Cardiac muscle cell (in vitro differentiated cells and primary cell): Measurements from ENCODE around the gene CPM. TPM values are rescaled to one million over a fixed set of nuclear protein-coding genes. Genes with fewer than 3 reads are reported as not detected.
"Not testable (repeated sequence)": the region's sequence is repeated elsewhere in the genome, so short reads cannot be mapped to it uniquely, and the experiment has no call there.

Experiments used
- DNase-seq, 2 donors: peaks; one replicate each; pipeline versions ENCODE4 v3.0.0 to v3.0.0-alpha.2; 2010 to 2017; ENCODE audit warnings: low read depth in 1 of 2, low spot score in 1 of 2
- H3K27ac ChIP-seq: fragments of 200-600 bp; sonication (generic); 2 replicates; pipeline ENCODE4 v1.5.1; 2016
- H3K27me3 ChIP-seq: fragments of 200-600 bp; sonication (generic); 2 replicates; pipeline ENCODE4 v1.6.0; 2016; ENCODE audit warnings: control low read depth
- H3K36me3 ChIP-seq: fragments of 200-600 bp; sonication (generic); 2 replicates; pipeline ENCODE4 v1.5.1; 2016; ENCODE audit warnings: control low read depth
- H3K4me1 ChIP-seq: fragments of 200-600 bp; sonication (generic); 2 replicates; pipeline ENCODE4 v1.8.1; 2017; ENCODE audit warnings: low read depth, mild to moderate bottlenecking, mixed run types
- H3K4me3 ChIP-seq: fragments of 200-600 bp; sonication (generic); 2 replicates; pipeline ENCODE4 v1.5.1; 2016; ENCODE audit warnings: mild to moderate bottlenecking
- H3K9me3 ChIP-seq: fragments of 200-600 bp; sonication (generic); 2 replicates; pipeline ENCODE4 v1.5.1; 2017; ENCODE audit warnings: low read depth, mild to moderate bottlenecking, control low read depth
- polyA plus RNA-seq: library from polyadenylated mRNA; unstranded; fragments of >200 nt; fragmentation: Nextera tagmentation; extraction: Ambion mirVana; gene quantifications from 2 replicates; pipeline ENCODE4 v1.2.1, GENCODE V29; 2016
- total RNA-seq: library from RNA; depleted of rRNA; stranded (reverse); fragments of >200 nt; gene quantifications from 2 replicates; pipeline ENCODE4 v1.2.3, GENCODE V29; 2016
- TF ChIP-seq, protein P1 (sequence below): IDR thresholded peaks from 2 replicates; pipeline ENCODE4 v1.5.1; 2012; ENCODE audit warnings: low read depth, mild to moderate bottlenecking, low read length

Gene CPM
- total and polyA plus RNA-seq, 2 experiments from 2014 or later: 1.5 to 2.0 TPM

DNA sequence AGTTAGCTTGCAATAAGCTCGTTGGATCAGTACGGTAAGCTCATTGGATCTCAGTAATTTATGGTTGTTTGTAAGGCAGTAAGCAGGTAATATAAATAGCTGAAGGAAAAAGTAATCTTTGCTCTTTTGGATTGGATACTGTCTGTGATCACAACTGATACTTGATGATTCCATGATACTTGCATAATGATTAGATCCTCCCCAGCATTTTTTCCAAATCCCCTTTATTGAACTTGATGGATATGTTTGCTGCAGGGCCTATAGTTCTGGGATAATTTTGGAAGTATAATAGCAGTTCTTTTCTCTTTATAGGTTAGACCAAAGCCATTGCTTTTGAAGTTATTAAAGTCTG, 119.8 kb downstream of the CPM start:
- Histone ChIP-seq H3K4me3 (no peak overlapping the region), H3K27me3 (no peaks in the 10 kb centered on the region), H3K4me1 (peaks cover 6% of the 10 kb centered on the region), H3K36me3 (peaks cover 53% of the 10 kb centered on the region), H3K9me3 (no peaks in the 10 kb centered on the region), H3K27ac (peak overlapping the region; percentile 7)
- DNase-seq: no peak
- TF ChIP-seq, protein P1, sequence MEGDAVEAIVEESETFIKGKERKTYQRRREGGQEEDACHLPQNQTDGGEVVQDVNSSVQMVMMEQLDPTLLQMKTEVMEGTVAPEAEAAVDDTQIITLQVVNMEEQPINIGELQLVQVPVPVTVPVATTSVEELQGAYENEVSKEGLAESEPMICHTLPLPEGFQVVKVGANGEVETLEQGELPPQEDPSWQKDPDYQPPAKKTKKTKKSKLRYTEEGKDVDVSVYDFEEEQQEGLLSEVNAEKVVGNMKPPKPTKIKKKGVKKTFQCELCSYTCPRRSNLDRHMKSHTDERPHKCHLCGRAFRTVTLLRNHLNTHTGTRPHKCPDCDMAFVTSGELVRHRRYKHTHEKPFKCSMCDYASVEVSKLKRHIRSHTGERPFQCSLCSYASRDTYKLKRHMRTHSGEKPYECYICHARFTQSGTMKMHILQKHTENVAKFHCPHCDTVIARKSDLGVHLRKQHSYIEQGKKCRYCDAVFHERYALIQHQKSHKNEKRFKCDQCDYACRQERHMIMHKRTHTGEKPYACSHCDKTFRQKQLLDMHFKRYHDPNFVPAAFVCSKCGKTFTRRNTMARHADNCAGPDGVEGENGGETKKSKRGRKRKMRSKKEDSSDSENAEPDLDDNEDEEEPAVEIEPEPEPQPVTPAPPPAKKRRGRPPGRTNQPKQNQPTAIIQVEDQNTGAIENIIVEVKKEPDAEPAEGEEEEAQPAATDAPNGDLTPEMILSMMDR: no peak

DNA sequence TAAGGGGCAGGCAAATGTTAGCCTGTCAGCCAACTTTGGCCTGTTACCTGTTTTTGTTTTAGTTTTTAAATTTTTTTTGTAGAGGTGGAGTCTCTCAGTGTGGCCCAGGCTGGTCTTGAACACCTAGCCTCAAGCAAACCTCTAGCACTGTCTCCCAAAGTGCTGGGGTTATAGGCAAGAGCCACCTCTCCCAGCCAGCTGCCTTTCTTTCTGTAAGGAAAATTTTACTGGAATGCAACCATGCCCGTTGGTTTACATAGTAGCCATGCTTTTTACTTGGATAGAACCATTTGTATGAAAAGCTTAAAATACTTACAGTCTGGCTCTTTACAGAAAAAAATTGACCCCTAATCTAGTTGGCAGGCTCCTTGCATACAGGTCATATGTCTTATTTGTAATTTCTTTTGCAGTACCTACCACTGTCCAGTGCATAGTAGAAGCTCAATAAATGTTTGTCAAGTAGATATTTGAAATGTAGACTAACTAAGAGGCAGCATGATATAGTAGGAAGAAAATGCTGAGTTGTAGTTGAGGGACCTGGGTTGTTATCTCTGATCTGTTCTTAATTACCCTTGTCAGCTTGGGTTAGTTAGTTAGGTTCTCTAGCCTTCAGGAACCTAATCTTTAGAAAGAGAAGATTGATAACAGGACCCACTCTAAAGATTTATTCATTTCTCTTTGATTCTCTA, 120.3 kb downstream of the CPM start:
- H3K27me3 ChIP-seq: no peaks in the 10 kb centered on the region
- peaks cover 48% of the 10 kb centered on the region for H3K36me3 ChIP-seq
- H3K4me3 ChIP-seq: no peak overlapping the region
- H3K27ac ChIP-seq: peak overlapping the region; percentile 7
- TF ChIP-seq, protein P1: no peak
- DNase-seq: no peak
- H3K4me1 ChIP-seq: peaks cover 6% of the 10 kb centered on the region
- H3K9me3 ChIP-seq: no peaks in the 10 kb centered on the region

DNA sequence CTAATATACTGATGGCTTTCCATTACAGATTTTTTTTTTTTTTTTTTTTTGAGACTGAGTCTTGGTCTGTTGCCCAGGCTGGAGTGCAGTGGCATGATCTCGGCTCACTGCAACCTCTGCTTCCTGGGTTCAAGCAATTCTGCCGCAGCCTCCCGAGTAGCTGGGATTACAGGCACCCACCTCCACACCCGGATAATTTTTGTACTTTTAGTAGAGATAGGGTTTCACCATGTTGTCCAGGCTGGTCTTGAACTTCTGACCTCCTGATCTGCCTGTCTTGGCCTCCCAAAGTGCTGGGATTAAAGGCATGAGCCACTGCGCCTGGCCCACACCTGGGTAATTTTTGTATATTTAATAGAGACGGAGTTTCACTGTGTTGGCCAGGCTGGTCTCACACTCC, 121.4 kb downstream of the CPM start:
- not testable (repeated sequence) for H3K9me3 ChIP-seq, H3K4me3 ChIP-seq, H3K27me3 ChIP-seq, H3K4me1 ChIP-seq, DNase-seq, H3K27ac ChIP-seq
- H3K36me3 ChIP-seq: peaks cover 39% of the 10 kb centered on the region

GRCh38 chr12:68810027-68810389, 123.0 kb downstream of the CPM start:
- DNase-seq, H3K27ac ChIP-seq, H3K4me1 ChIP-seq, H3K9me3 ChIP-seq, H3K27me3 ChIP-seq: not testable (repeated sequence)
- Histone ChIP-seq H3K4me3 (peak overlapping the region; percentile 67), H3K36me3 (peaks cover 30% of the 10 kb centered on the region)

DNA sequence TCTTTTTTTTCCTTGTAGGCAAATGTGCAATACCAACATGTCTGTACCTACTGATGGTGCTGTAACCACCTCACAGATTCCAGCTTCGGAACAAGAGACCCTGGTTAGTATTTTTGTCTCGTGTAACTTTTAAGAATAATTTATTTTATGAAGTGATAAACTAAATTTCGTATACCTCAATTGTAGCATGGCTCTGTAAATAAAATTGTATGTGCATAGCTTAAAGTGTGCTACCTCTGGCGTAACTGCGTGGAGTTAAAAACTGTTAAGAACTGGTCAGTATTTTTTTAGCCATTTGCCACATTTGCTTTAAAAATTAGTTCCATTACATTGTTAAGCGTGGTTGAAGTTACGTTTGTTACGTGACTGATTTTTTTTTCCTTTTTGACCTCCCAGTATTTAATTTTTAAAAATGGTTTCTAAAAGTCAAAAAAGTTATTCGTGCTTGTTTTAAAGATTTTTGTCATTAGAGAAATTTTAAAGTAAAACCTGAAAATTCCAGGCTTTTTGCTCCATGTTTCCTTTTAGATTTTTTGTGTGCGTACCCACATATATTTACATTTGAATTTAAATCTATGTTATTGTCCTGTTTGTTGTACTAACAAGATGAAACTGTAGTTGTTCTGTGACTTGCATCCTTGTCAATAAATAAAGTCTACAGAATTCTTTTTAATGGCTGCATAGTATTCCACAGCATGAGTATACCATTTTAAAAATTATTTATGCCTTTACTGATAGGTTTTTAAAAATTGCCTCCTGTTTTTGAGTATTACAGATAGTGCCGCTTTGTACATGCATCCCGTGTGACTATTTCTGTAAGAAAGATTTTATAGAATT, 123.6 kb downstream of the CPM start:
- Histone ChIP-seq H3K27ac (peak overlapping the region; percentile 95), H3K4me1 (peaks cover 6% of the 10 kb centered on the region), H3K9me3 (no peaks in the 10 kb centered on the region), H3K27me3 (no peaks in the 10 kb centered on the region), H3K36me3 (peaks cover 24% of the 10 kb centered on the region), H3K4me3 (peak overlapping the region; percentile 67)
- TF ChIP-seq, protein P1: no peak
- no peak for DNase-seq

- TF ChIP-seq, protein P1: no peak
- H3K4me3 ChIP-seq: peak overlapping the region; percentile 67
Measured at GRCh38 chr12:68808388-68809189, 124.4 kb downstream of the CPM start.

More at GRCh38 chr12:68808388-68809189, 124.4 kb downstream of the CPM start:
- H3K4me1 ChIP-seq: peaks cover 6% of the 10 kb centered on the region
- no peaks in the 10 kb centered on the region for H3K27me3 ChIP-seq
- DNase-seq: peak; percentile 75 to 91
- no peaks in the 10 kb centered on the region for H3K9me3 ChIP-seq
- H3K36me3 ChIP-seq: peaks cover 17% of the 10 kb centered on the region
- H3K27ac ChIP-seq: peak overlapping the region; percentile 95
